IMR-90 (cell line): Measurements from ENCODE around the gene MAPK8IP1. TPM values are rescaled to one million over a fixed set of nuclear protein-coding genes. Genes with fewer than 3 reads are reported as not detected.

Source experiments
- ATAC-seq: fragments of 200-7000 bp; cut with Tn5 transposase; 2 replicates; pipeline ENCODE4 v1.9.1; 2020; ENCODE audit warnings: low read depth, mild to moderate bottlenecking, moderate library complexity
- BruUV-seq: library from RNA; stranded (reverse); fragments of 400-500 nt; replicated peaks from 2 replicates; lab custom pipeline; 2021; lab: Mats Ljungman, UMichigan
- CTCF ChIA-PET: fragments of 300-600 bp; formaldehyde crosslinking; extraction: SDS; loops from one replicate; lab custom pipeline; 2021; ENCODE audit warnings: antibody characterized with exemption; lab: Yijun Ruan, JAX
- POLR2A ChIA-PET: fragments of 300-600 bp; sonication (Branson Sonifier 250); formaldehyde crosslinking; loops from one replicate; lab custom pipeline; 2022; ENCODE audit warnings: antibody characterized with exemption; ENCODE audit not compliant: unreplicated experiment; lab: Charles Lee
- DNase-seq: peaks from one replicate; pipeline ENCODE4 v3.0.0; 2013
- H2AFZ ChIP-seq: replicated peaks from 2 replicates; pipeline ENCODE3; 2013; ENCODE audit warnings: low read length, mild to moderate bottlenecking; ENCODE audit not compliant: poor library complexity
- H2AK5ac ChIP-seq: 2 replicates; pipeline ENCODE4 v1.6.1; 2013; ENCODE audit warnings: low read depth, low read length, inconsistent platforms
- H2AK9ac ChIP-seq: replicated peaks from 2 replicates; pipeline ENCODE3; 2013; ENCODE audit warnings: mild to moderate bottlenecking, low read depth, low read length, moderate library complexity; ENCODE audit not compliant: poor library complexity
- H2BK120ac ChIP-seq: 2 replicates; pipeline ENCODE4 v1.6.1; 2013; ENCODE audit warnings: low read depth, low read length, inconsistent platforms
- H2BK15ac ChIP-seq: 3 replicates; pipeline ENCODE4 v1.6.1; 2013; ENCODE audit warnings: low read depth, low read length, inconsistent platforms
- H2BK20ac ChIP-seq: 2 replicates; pipeline ENCODE4 v1.6.1; 2013; ENCODE audit warnings: low read depth, mild to moderate bottlenecking, inconsistent platforms, low read length, moderate library complexity
- H2BK5ac ChIP-seq: 2 replicates; pipeline ENCODE4 v1.6.1; 2013; ENCODE audit warnings: mild to moderate bottlenecking, low read depth, low read length, inconsistent platforms; ENCODE audit not compliant: poor library complexity, severe bottlenecking
- H3K14ac ChIP-seq: replicated peaks from 2 replicates; pipeline ENCODE4 v1.6.1; 2013; ENCODE audit warnings: low read depth, low read length, inconsistent platforms
- H3K18ac ChIP-seq: 2 replicates; pipeline ENCODE4 v1.6.1; 2013; ENCODE audit warnings: low read depth, low read length, control low read depth
- H3K23ac ChIP-seq: 2 replicates; pipeline ENCODE4 v1.6.1; 2013; ENCODE audit warnings: low read depth, low read length, inconsistent platforms
- H3K27ac ChIP-seq: 2 replicates; pipeline ENCODE4 v1.5.1; 2013; ENCODE audit warnings: mild to moderate bottlenecking, control low read depth, low read length; ENCODE audit not compliant: insufficient read depth
- H3K27me3 ChIP-seq: 2 replicates; pipeline ENCODE4 v1.6.1; 2013; ENCODE audit warnings: low read length; ENCODE audit not compliant: control insufficient read depth, insufficient read depth
- H3K36me3 ChIP-seq: 2 replicates; pipeline ENCODE4 v1.6.1; 2013; ENCODE audit warnings: low read length, mixed read lengths; ENCODE audit not compliant: control insufficient read depth, insufficient read depth
- H3K4ac ChIP-seq: 2 replicates; pipeline ENCODE4 v1.6.1; 2013; ENCODE audit warnings: low read depth, low read length, inconsistent platforms
- H3K4me1 ChIP-seq: 2 replicates; pipeline ENCODE4 v1.6.1; 2013; ENCODE audit warnings: low read length, mixed read lengths; ENCODE audit not compliant: control insufficient read depth, insufficient read depth
- H3K4me2 ChIP-seq: 2 replicates; pipeline ENCODE4 v1.6.1; 2013; ENCODE audit warnings: low read depth, mild to moderate bottlenecking, control low read depth, low read length, moderate library complexity
- H3K4me3 ChIP-seq: 2 replicates; pipeline ENCODE4 v1.5.1; 2013; ENCODE audit warnings: low read depth, mild to moderate bottlenecking, control low read depth, low read length, moderate library complexity; ENCODE audit not compliant: insufficient read depth
- H3K56ac ChIP-seq: 2 replicates; pipeline ENCODE4 v1.6.1; 2013; ENCODE audit warnings: low read length, inconsistent platforms; ENCODE audit not compliant: insufficient read depth; ENCODE audit errors: extremely low read depth
- H3K79me1 ChIP-seq, 2 experiments: 2 replicates each; pipeline ENCODE4 v1.6.1; 2013; ENCODE audit warnings: low read length in 2 of 2, inconsistent platforms in 1 of 2, low read depth in 1 of 2
- H3K9ac ChIP-seq: 2 replicates; pipeline ENCODE4 v1.6.1; 2013; ENCODE audit warnings: low read depth, low read length, control low read depth
- H3K9me1 ChIP-seq: 2 replicates; pipeline ENCODE4 v1.6.1; 2013; ENCODE audit warnings: low read length, inconsistent platforms; ENCODE audit not compliant: insufficient read depth
- H3K9me3 ChIP-seq: 2 replicates; pipeline ENCODE4 v1.6.1; 2013; ENCODE audit warnings: low read length; ENCODE audit not compliant: control insufficient read depth, insufficient read depth
- H4K20me1 ChIP-seq: 2 replicates; pipeline ENCODE4 v1.6.1; 2013; ENCODE audit warnings: low read length, inconsistent platforms; ENCODE audit not compliant: insufficient read depth
- H4K5ac ChIP-seq: 2 replicates; pipeline ENCODE4 v1.6.1; 2013; ENCODE audit warnings: mild to moderate bottlenecking, low read depth, low read length, control low read depth
- H4K8ac ChIP-seq, 2 experiments: 2 replicates each; pipeline ENCODE4 v1.6.1; 2013; ENCODE audit warnings: low read depth in 2 of 2, low read length in 2 of 2, control low read depth in 1 of 2, inconsistent platforms in 1 of 2
- H4K91ac ChIP-seq: 2 replicates; pipeline ENCODE4 v1.6.1; 2013; ENCODE audit warnings: low read depth, low read length, inconsistent platforms; ENCODE audit not compliant: insufficient read depth
- BHLHE40 ChIP-seq: fragments of 150-350 bp; IDR thresholded peaks from 2 replicates; pipeline ENCODE4 v1.6.1; 2016; ENCODE audit warnings: mild to moderate bottlenecking, low read depth, low read length
- CEBPB ChIP-seq: IDR thresholded peaks from 2 replicates; pipeline ENCODE4 v1.6.1; 2012; ENCODE audit warnings: low read depth, low read length, improper control_type of control experiment
- FOS ChIP-seq: fragments of 150-350 bp; IDR thresholded peaks from 2 replicates; pipeline ENCODE4 v1.6.1; 2016; ENCODE audit warnings: low read depth, low read length
- MAFK ChIP-seq: IDR thresholded peaks from 2 replicates; pipeline ENCODE4 v1.6.1; 2012; ENCODE audit warnings: low read depth, low read length, improper control_type of control experiment
- MAZ ChIP-seq: IDR thresholded peaks from 2 replicates; pipeline ENCODE4 v1.6.1; 2012; ENCODE audit warnings: low read depth, mild to moderate bottlenecking, low read length, improper control_type of control experiment, moderate library complexity, borderline replicate concordance
- POLR2A ChIP-seq: IDR thresholded peaks from 2 replicates; pipeline ENCODE4 v1.6.1; 2012; ENCODE audit warnings: mild to moderate bottlenecking, low read depth, low read length
- RCOR1 ChIP-seq: IDR thresholded peaks from 2 replicates; pipeline ENCODE4 v1.6.1; 2012; ENCODE audit warnings: mild to moderate bottlenecking, low read length, improper control_type of control experiment; ENCODE audit not compliant: insufficient replicate concordance
- RFX5 ChIP-seq: IDR thresholded peaks from 2 replicates; pipeline ENCODE4 v1.8.0; 2012; ENCODE audit warnings: low read depth, mild to moderate bottlenecking, low read length, moderate library complexity
- SMC3 ChIP-seq: fragments of 150-350 bp; IDR thresholded peaks from 2 replicates; pipeline ENCODE4 v1.6.1; 2016; ENCODE audit warnings: low read depth, mild to moderate bottlenecking, antibody characterized with exemption, low read length, moderate library complexity
- WGBS, 2 experiments: methylation state at CpG; one replicate each; pipeline versions ENCODE4 v1.1.5 to v1.1.7; 2013; ENCODE audit warnings: missing lambda C conversion rate in 2 of 2; ENCODE audit not compliant: insufficient read length in 1 of 2; ENCODE audit errors: extremely low coverage in 2 of 2; 5-methylcytosine and 5-hydroxymethylcytosine counted together
- dilution Hi-C: fragments of 300-500 bp; cut with HindIII; formaldehyde crosslinking; loops from one replicate; pipeline ENCODE4 v1.14.3; 2018; ENCODE audit warnings: low sequenced_read_pairs; ENCODE audit not compliant: unreplicated experiment
- in situ Hi-C: fragments of 300-500 bp; cut with MboI; formaldehyde crosslinking; loops from 3 replicates; pipeline ENCODE4 v1.14.3; 2019; ENCODE audit warnings: low sequenced_read_pairs, inconsistent platforms, mixed read lengths
- intact Hi-C: fragments of 100-400 bp; cut with micrococcal nuclease; formaldehyde crosslinking; loops from 2 replicates; pipeline ENCODE4 v1.10.0; 2022
- polyA plus RNA-seq, 3 experiments: library from polyadenylated mRNA; depleted of rRNA; stranded (reverse); fragments of >200 nt; gene quantifications; 2 replicates each; pipeline ENCODE4 v1.2.3, GENCODE V29; 2012; ENCODE audit warnings: low replicate concordance in 1 of 3
- total RNA-seq: library from RNA; depleted of rRNA; stranded (reverse); fragments of >200 nt; gene quantifications from 2 replicates; pipeline ENCODE4 v1.2.3, GENCODE V29; 2012
- TF ChIP-seq, protein P1 (sequence below): fragments of 150-350 bp; IDR thresholded peaks from 2 replicates; pipeline ENCODE4 v1.6.1; 2017; ENCODE audit warnings: mild to moderate bottlenecking, antibody characterized with exemption, low read length, low read depth
- TF ChIP-seq, protein P2 (sequence below): fragments of 150-350 bp; IDR thresholded peaks from 2 replicates; pipeline ENCODE4 v1.6.1; 2016; ENCODE audit warnings: low read depth, mild to moderate bottlenecking, low read length, moderate library complexity, borderline replicate concordance

MAPK8IP1 gene
- total and polyA plus RNA-seq, 2 of the 4 experiments (the other 2 are of a cell fraction): 6.5 to 9.6 TPM

DNA sequence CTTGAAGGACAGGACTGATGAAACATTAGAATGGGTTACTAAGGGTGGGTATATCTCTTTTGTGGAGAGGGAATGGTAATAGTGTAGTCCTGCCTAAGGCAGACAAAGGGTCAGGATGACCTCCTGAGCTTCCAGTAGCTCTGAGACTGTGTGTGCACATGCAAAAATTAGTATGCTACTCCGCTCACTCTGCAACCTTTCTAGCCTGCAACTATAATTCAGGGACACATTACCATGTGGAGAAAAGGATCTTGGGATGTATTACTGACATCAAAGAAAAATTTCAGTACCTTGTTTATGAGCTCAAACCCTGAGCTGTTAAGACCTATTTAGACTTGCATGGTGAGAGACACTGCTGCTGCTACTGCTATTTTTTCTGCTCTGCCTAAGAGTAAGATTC, 62.4 kb downstream of the MAPK8IP1 start:
- Histone ChIP-seq H3K27ac (no peak overlapping the region), H3K4me2 (no peak overlapping the region), H4K5ac (no peak overlapping the region), H3K79me1 (no peaks in the 10 kb centered on the region), H2BK120ac (no peak overlapping the region), H3K9me1 (0 out of 2 replicates have a peak, but pooled peaks cover 2% of the 10 kb centered on the region), H2BK5ac (no peak overlapping the region), H2AK9ac (no peak overlapping the region), H4K8ac (no peak overlapping the region), H3K4me3 (no peak overlapping the region), H3K23ac (no peak overlapping the region), H3K56ac (no peak overlapping the region), H3K9ac (no peak overlapping the region), H2AK5ac (no peak overlapping the region), H3K4me1 (no peaks in the 10 kb centered on the region), H2BK20ac (no peak overlapping the region), H3K18ac (no peak overlapping the region), H4K20me1 (no peaks in the 10 kb centered on the region), H3K4ac (no peak overlapping the region), H2BK15ac (no peak overlapping the region), H3K9me3 (no peaks in the 10 kb centered on the region), H4K91ac (no peak overlapping the region), H3K36me3 (peaks cover 51% of the 10 kb centered on the region), H3K14ac (no peak overlapping the region), H3K27me3 (no peaks in the 10 kb centered on the region), H2AFZ (no peak overlapping the region)
- dilution Hi-C loops (no loop called here), intact Hi-C loops (no loop called here), in situ Hi-C loops (no loop called here)
- ATAC-seq (no peak), DNase-seq (no peak)
- no CpG with 5 or more reads among the region's 1 CpG for WGBS, 2 experiments
- TF ChIP-seq SMC3 (no peak), POLR2A (no peak), RCOR1 (no peak), MAZ (no peak), BHLHE40 (no peak), MAFK (no peak), CEBPB (no peak), FOS (no peak), RFX5 (no peak)
- TF ChIP-seq, protein P1, sequence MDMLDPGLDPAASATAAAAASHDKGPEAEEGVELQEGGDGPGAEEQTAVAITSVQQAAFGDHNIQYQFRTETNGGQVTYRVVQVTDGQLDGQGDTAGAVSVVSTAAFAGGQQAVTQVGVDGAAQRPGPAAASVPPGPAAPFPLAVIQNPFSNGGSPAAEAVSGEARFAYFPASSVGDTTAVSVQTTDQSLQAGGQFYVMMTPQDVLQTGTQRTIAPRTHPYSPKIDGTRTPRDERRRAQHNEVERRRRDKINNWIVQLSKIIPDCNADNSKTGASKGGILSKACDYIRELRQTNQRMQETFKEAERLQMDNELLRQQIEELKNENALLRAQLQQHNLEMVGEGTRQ: no peak
- TF ChIP-seq, protein P2, sequence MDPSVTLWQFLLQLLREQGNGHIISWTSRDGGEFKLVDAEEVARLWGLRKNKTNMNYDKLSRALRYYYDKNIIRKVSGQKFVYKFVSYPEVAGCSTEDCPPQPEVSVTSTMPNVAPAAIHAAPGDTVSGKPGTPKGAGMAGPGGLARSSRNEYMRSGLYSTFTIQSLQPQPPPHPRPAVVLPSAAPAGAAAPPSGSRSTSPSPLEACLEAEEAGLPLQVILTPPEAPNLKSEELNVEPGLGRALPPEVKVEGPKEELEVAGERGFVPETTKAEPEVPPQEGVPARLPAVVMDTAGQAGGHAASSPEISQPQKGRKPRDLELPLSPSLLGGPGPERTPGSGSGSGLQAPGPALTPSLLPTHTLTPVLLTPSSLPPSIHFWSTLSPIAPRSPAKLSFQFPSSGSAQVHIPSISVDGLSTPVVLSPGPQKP: no peak
- BruUV-seq: no TSS peak
- POLR2A ChIA-PET: no interaction called here
- CTCF ChIA-PET: no interaction called here
